NB4 (cell line): ENCODE measurements around the gene PAQR7.

Experiments
- CTCF ChIP-seq: IDR thresholded peaks from one replicate; pipeline ENCODE4 v1.5.1; 2012; ENCODE audit warnings: low read depth, low read length
- MAX ChIP-seq: IDR thresholded peaks from 2 replicates; pipeline ENCODE4 v1.6.1; 2011; ENCODE audit warnings: low read depth, low read length
- POLR2A ChIP-seq: IDR thresholded peaks from 2 replicates; pipeline ENCODE4 v1.6.1; 2011; ENCODE audit warnings: mild to moderate bottlenecking; ENCODE audit not compliant: insufficient read length; ENCODE audit errors: extremely low read depth

- TF ChIP-seq POLR2A (peak; percentile 15), CTCF (no peak), MAX (no peak)
Measured at GRCh38 chr1:25898223-25899015, 22.9 kb upstream of the PAQR7 start.
